Effector memory CD8-positive, alpha-beta T cell (primary cell): ENCODE results near the gene HTR4.

Source experiments
- ATAC-seq: fragments of 150-1000 bp; cut with Tn5 transposase; replicated peaks from 2 replicates; pipeline ENCODE4 v1.10.0; 2021; ENCODE audit warnings: mild to moderate bottlenecking, moderate library complexity
- DNase-seq, 3 experiments: peaks; one replicate each; pipeline ENCODE4 v3.0.0; 2021
- H3K27ac Mint-ChIP-seq, 2 donors: one replicate each; pipeline ENCODE4 v1.8.0; 2022; ENCODE audit warnings: mild to moderate bottlenecking in 2 of 2, mixed read lengths in 2 of 2, moderate library complexity in 2 of 2
- H3K27me3 Mint-ChIP-seq, 2 donors: one replicate each; pipeline ENCODE4 v1.8.0; 2022; ENCODE audit warnings: mixed read lengths in 2 of 2
- H3K36me3 Mint-ChIP-seq: one replicate; pipeline ENCODE4 v1.8.0; 2022; ENCODE audit warnings: mild to moderate bottlenecking, moderate library complexity, mixed read lengths; ENCODE audit not compliant: insufficient read depth
- H3K4me1 Mint-ChIP-seq, 2 donors: one replicate each; pipeline ENCODE4 v1.8.0; 2022; ENCODE audit warnings: low read depth in 2 of 2, mixed read lengths in 2 of 2
- H3K4me3 Mint-ChIP-seq, 2 donors: one replicate each; pipeline ENCODE4 v1.8.0; 2022; ENCODE audit warnings: mild to moderate bottlenecking in 2 of 2, mixed read lengths in 2 of 2, moderate library complexity in 2 of 2
- H3K9me3 Mint-ChIP-seq, 2 donors: one replicate each; pipeline ENCODE4 v1.8.0; 2022; ENCODE audit warnings: mixed read lengths in 2 of 2
- total RNA-seq, 9 experiments: gene quantifications; one replicate each; lab custom pipeline; 2026; lab: John Stamatoyannopoulos, UW

The HTR4 gene
- 0 to 0.38 (median 0.06) reads per million in 9 experiments for total RNA-seq

GRCh38 chr5:148653836-148654781 lies at the start of gene HTR4:
Gene HTR4 (minus strand): TSS chr5:148654527. CDS start chr5:148637014, 17,513 bp downstream.
- H3K36me3 Mint-ChIP-seq = no peaks in the 10 kb centered on the region
- H3K4me1 Mint-ChIP-seq = no peaks in the 10 kb centered on the region
- no peak within 1 kb of the TSS for H3K4me3 Mint-ChIP-seq
- H3K27ac Mint-ChIP-seq = no peak within 1 kb of the TSS
- ATAC-seq = no peak
- no peak for DNase-seq
- no peaks in the 10 kb centered on the region for H3K9me3 Mint-ChIP-seq
- H3K27me3 Mint-ChIP-seq = peaks cover 45 to 52% of the 10 kb centered on the region in 2 donors

- no peak for DNase-seq
- H3K4me3 Mint-ChIP-seq = no peak overlapping the region
- peaks cover 40 to 51% of the 10 kb centered on the region in 2 donors for H3K27me3 Mint-ChIP-seq
- no peaks in the 10 kb centered on the region for H3K4me1 Mint-ChIP-seq
- ATAC-seq = no peak
- no peak overlapping the region for H3K27ac Mint-ChIP-seq
- no peaks in the 10 kb centered on the region for H3K36me3 Mint-ChIP-seq
- peaks cover 5 to 12% of the 10 kb centered on the region in 2 donors for H3K9me3 Mint-ChIP-seq
These were observed 47.8 kb upstream of the HTR4 start for GRCh38 chr5:148702019-148702596.

GRCh38 chr5:148699028-148699427 lies 44.7 kb upstream of the HTR4 start:
- Mint-ChIP-seq H3K9me3 (peaks cover 5 to 12% of the 10 kb centered on the region in 2 donors), H3K4me1 (no peaks in the 10 kb centered on the region), H3K4me3 (no peak overlapping the region), H3K36me3 (no peaks in the 10 kb centered on the region), H3K27me3 (peaks cover 38 to 47% of the 10 kb centered on the region in 2 donors), H3K27ac (no peak overlapping the region)
- DNase-seq = no peak
- no peak for ATAC-seq

GRCh38 chr5:148697809-148698196 lies 43.5 kb upstream of the HTR4 start:
- peaks cover 26 to 43% of the 10 kb centered on the region in 2 donors for H3K27me3 Mint-ChIP-seq
- DNase-seq (no peak), ATAC-seq (no peak)
- H3K4me1 Mint-ChIP-seq = no peaks in the 10 kb centered on the region
- no peak overlapping the region for H3K27ac Mint-ChIP-seq
- peaks cover 3% of the 10 kb centered on the region for H3K36me3 Mint-ChIP-seq
- peaks cover 5 to 12% of the 10 kb centered on the region in 2 donors for H3K9me3 Mint-ChIP-seq
- no peak overlapping the region for H3K4me3 Mint-ChIP-seq

- Mint-ChIP-seq H3K27me3 (peaks cover 26 to 43% of the 10 kb centered on the region in 2 donors), H3K4me3 (no peak overlapping the region), H3K4me1 (no peaks in the 10 kb centered on the region), H3K9me3 (peaks cover 5 to 10% of the 10 kb centered on the region in 2 donors), H3K27ac (no peak overlapping the region), H3K36me3 (peaks cover 3% of the 10 kb centered on the region)
- ATAC-seq = no peak
- no peak for DNase-seq
These were observed 43.0 kb upstream of the HTR4 start for GRCh38 chr5:148697180-148697808.

- Mint-ChIP-seq H3K9me3 (peaks cover under 1% of the 10 kb centered on the region in 2 donors), H3K27me3 (peaks cover 20 to 40% of the 10 kb centered on the region in 2 donors), H3K36me3 (peaks cover 3% of the 10 kb centered on the region), H3K27ac (no peak overlapping the region), H3K4me1 (no peaks in the 10 kb centered on the region), H3K4me3 (no peak overlapping the region)
- no peak for DNase-seq
- no peak for ATAC-seq
These were observed 42.1 kb upstream of the HTR4 start for GRCh38 chr5:148696187-148697036.

- DNase-seq (no peak), ATAC-seq (no peak)
- Mint-ChIP-seq H3K27me3 (peaks cover 39 to 41% of the 10 kb centered on the region in 2 donors), H3K27ac (no peak overlapping the region), H3K36me3 (peaks cover 3% of the 10 kb centered on the region), H3K9me3 (peaks cover 0 to 2% of the 10 kb centered on the region in 2 donors), H3K4me3 (no peak overlapping the region), H3K4me1 (no peaks in the 10 kb centered on the region)
These were observed 36.6 kb upstream of the HTR4 start for GRCh38 chr5:148690945-148691344.

- H3K4me1 Mint-ChIP-seq = no peaks in the 10 kb centered on the region
- peaks cover 29 to 55% of the 10 kb centered on the region in 2 donors for H3K27me3 Mint-ChIP-seq
- no peak overlapping the region for H3K27ac Mint-ChIP-seq
- H3K4me3 Mint-ChIP-seq = no peak overlapping the region
- ATAC-seq (no peak), DNase-seq (no peak)
- H3K9me3 Mint-ChIP-seq = peaks cover 0 to 2% of the 10 kb centered on the region in 2 donors
- H3K36me3 Mint-ChIP-seq = peaks cover 3% of the 10 kb centered on the region
These were observed 34.5 kb upstream of the HTR4 start for GRCh38 chr5:148688787-148689186.

- no peak for ATAC-seq
- Mint-ChIP-seq H3K9me3 (peaks cover 0 to 2% of the 10 kb centered on the region in 2 donors), H3K4me1 (no peaks in the 10 kb centered on the region), H3K36me3 (peaks cover under 1% of the 10 kb centered on the region), H3K27ac (no peak overlapping the region), H3K27me3 (peaks cover 33 to 64% of the 10 kb centered on the region in 2 donors), H3K4me3 (no peak overlapping the region)
- no peak for DNase-seq
These were observed 33.5 kb upstream of the HTR4 start for GRCh38 chr5:148687871-148688270.

GRCh38 chr5:148687427-148687826 lies 33.1 kb upstream of the HTR4 start:
- DNase-seq = no peak
- Mint-ChIP-seq H3K4me1 (no peaks in the 10 kb centered on the region), H3K27ac (no peak overlapping the region), H3K27me3 (peaks cover 37 to 69% of the 10 kb centered on the region in 2 donors), H3K36me3 (no peaks in the 10 kb centered on the region), H3K4me3 (no peak overlapping the region), H3K9me3 (peaks cover 0 to 2% of the 10 kb centered on the region in 2 donors)
- no peak for ATAC-seq

- Mint-ChIP-seq H3K27me3 (peaks cover 41 to 73% of the 10 kb centered on the region in 2 donors), H3K4me3 (no peak overlapping the region)
- no peak for ATAC-seq
These were observed 32.3 kb upstream of the HTR4 start for GRCh38 chr5:148686660-148687059.

GRCh38 chr5:148685520-148686134 lies 31.3 kb upstream of the HTR4 start:
- ATAC-seq (no peak), DNase-seq (no peak)
- H3K36me3 Mint-ChIP-seq = no peaks in the 10 kb centered on the region
- no peak overlapping the region for H3K4me3 Mint-ChIP-seq
- H3K27ac Mint-ChIP-seq = no peak overlapping the region
- H3K9me3 Mint-ChIP-seq = peaks cover 0 to 2% of the 10 kb centered on the region in 2 donors
- H3K27me3 Mint-ChIP-seq = peaks cover 37 to 71% of the 10 kb centered on the region in 2 donors
- H3K4me1 Mint-ChIP-seq = no peaks in the 10 kb centered on the region

More at GRCh38 chr5:148686660-148687059, 32.3 kb upstream of the HTR4 start:
- Mint-ChIP-seq H3K27ac (no peak overlapping the region), H3K4me1 (no peaks in the 10 kb centered on the region), H3K9me3 (peaks cover 0 to 2% of the 10 kb centered on the region in 2 donors), H3K36me3 (no peaks in the 10 kb centered on the region)
- no peak for DNase-seq
